ENCODE data around the gene MRPL36.

The MRPL36 gene

DNA sequence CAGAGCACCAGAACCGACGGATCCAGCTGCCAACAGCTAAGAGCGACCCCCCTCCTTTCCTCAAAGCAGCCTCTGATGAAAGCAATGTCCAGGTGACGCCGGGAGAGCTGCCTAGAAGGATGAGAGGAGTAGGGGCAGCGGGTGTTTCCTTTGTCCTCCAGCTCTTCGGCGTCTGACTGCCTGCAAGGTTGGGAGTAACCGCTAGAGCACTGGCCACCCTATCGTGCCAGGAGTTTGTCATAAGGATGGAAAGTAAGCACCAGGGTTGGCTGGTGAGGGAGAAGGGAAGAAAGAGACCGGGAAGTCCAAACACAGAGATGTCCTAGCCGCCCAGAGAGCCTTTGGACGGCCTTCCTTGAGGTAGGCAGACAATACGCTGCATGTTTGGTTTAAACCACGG, 10.8 kb downstream of the MRPL36 start:
- DNase-seq (ENCODE audit: extremely low spot score) = no peak
- ChIA-PET POLR2A (no interaction called here), CTCF (no interaction called here)
- TF ChIP-seq LEF1 (IDR thresholded peaks at IDR 0.05; ENCODE audit: borderline replicate concordance) (no peak), CTBP1 (IDR thresholded peaks at IDR 0.05; ENCODE audit: borderline replicate concordance) (no peak), FOXK2 (IDR thresholded peaks at IDR 0.05) (no peak), FOXA1 (IDR thresholded peaks at IDR 0.05) (no peak), ELF4 (IDR thresholded peaks at IDR 0.05) (no peak), BHLHE40 (IDR thresholded peaks at IDR 0.05; ENCODE audit: borderline replicate concordance) (no peak), TARDBP (IDR thresholded peaks at IDR 0.05) (no peak)

- ChIA-PET POLR2A (no interaction called here), CTCF (no interaction called here)
- DNase-seq (ENCODE audit: extremely low spot score) = no peak
- no peak for TF ChIP-seq ARNT (IDR thresholded peaks at IDR 0.05)
- TF ChIP-seq NFRKB (IDR thresholded peaks at IDR 0.05) = no peak
- no peak for TF ChIP-seq TARDBP (IDR thresholded peaks at IDR 0.05)
- no peak for TF ChIP-seq SUZ12 (IDR thresholded peaks at IDR 0.05)
These were observed 11.4 kb downstream of the MRPL36 start for GRCh38 chr5:1788200-1788599.

DNA sequence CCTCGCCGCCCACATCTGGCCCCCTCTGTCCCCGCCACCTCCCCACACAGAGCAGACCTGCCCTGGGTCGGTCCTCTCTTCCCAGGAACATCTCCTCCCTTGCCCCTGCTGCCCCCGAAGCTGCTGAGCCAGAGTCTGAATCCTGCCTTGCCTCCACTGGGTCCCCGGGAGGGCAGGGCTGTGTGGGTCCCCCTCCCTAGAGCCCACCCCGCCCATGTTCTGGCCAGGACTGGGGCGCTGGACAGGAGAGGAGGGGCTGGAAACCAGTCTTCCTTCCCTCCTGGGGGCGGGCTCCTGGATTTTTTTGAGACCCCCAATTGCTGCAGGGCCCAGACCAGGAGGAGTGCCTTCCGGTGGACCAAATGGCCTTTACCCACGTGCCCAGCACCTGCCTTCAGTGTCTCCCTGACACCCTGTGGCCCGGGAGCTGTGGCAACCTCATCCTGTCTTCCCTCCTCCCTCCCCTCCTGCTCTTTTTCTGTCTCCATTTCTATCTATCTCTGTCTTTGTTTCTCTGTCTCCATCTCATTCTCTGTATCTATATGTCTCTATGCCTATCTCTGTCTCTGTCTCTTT, 12.1 kb downstream of the MRPL36 start:
- CTCF ChIA-PET = no interaction called here

GRCh38 chr5:1786621-1787471, 12.8 kb downstream of the MRPL36 start:
- CTCF ChIA-PET = no interaction called here
- TF ChIP-seq LEF1 (IDR thresholded peaks at IDR 0.05; ENCODE audit: borderline replicate concordance) = no peak
- POLR2A ChIA-PET = no interaction called here

More for the DNA sequence above, 12.1 kb downstream of the MRPL36 start:
- TF ChIP-seq FOXK2 (IDR thresholded peaks at IDR 0.05) = no peak
- TF ChIP-seq L3MBTL2 (conservative IDR thresholded peaks at IDR 0.05) = no peak
- no peak for TF ChIP-seq ZNF384 (IDR thresholded peaks at IDR 0.05)
- TF ChIP-seq ARNT (IDR thresholded peaks at IDR 0.05) = no peak
- TF ChIP-seq PKNOX1 (IDR thresholded peaks at IDR 0.05) = no peak
- no peak for TF ChIP-seq NFRKB (IDR thresholded peaks at IDR 0.05)
- TF ChIP-seq BHLHE40 (IDR thresholded peaks at IDR 0.05; ENCODE audit: borderline replicate concordance) = no peak
- no peak for TF ChIP-seq SP1 (IDR thresholded peaks at IDR 0.05)
- no peak for TF ChIP-seq LEF1 (IDR thresholded peaks at IDR 0.05; ENCODE audit: borderline replicate concordance)
- POLR2A ChIA-PET = no interaction called here
- DNase-seq (ENCODE audit: extremely low spot score) = no peak

GRCh38 chr5:1785984-1786383, 13.7 kb downstream of the MRPL36 start:
- DNase-seq (ENCODE audit: extremely low spot score) = no peak
- TF ChIP-seq HDGF (IDR thresholded peaks at IDR 0.05; ENCODE audit: borderline replicate concordance) (no peak), ELF4 (IDR thresholded peaks at IDR 0.05) (no peak), SP1 (IDR thresholded peaks at IDR 0.05) (no peak), FOXA1 (IDR thresholded peaks at IDR 0.05) (no peak), NFRKB (IDR thresholded peaks at IDR 0.05) (no peak), TARDBP (IDR thresholded peaks at IDR 0.05) (no peak), ARNT (IDR thresholded peaks at IDR 0.05) (no peak), PKNOX1 (IDR thresholded peaks at IDR 0.05) (no peak)
- POLR2A ChIA-PET = no interaction called here
- CTCF ChIA-PET = no interaction called here

More at GRCh38 chr5:1786621-1787471, 12.8 kb downstream of the MRPL36 start:
- DNase-seq (ENCODE audit: extremely low spot score) = no peak

DNA sequence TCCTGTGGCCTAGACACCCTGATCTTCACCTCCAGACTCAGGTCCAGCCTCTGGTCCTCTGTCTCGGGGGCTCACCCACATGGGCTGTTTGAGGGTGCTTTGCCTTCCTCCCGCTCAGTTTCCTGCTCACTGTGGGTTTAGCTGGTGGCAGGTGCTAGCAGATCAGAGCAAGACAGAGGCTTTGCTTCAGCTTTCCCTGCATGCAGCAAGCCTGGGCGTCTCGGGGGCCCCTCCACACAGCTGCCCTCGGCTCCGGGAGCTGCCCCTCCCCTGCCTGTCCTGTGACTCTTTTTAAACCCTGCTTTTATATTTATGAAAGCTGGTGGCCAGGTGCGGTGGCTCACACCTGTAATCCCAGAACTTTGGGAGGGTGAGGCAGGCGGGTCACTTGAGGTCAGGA, 14.6 kb downstream of the MRPL36 start:
- CTCF ChIA-PET = no interaction called here
- POLR2A ChIA-PET = no interaction called here
- DNase-seq (ENCODE audit: extremely low spot score) = no peak
- TF ChIP-seq NFRKB (IDR thresholded peaks at IDR 0.05) (no peak), FOXM1 (IDR thresholded peaks at IDR 0.05; ENCODE audit: borderline replicate concordance) (no peak), SP1 (IDR thresholded peaks at IDR 0.05) (no peak), LEF1 (IDR thresholded peaks at IDR 0.05; ENCODE audit: borderline replicate concordance) (no peak), SUZ12 (IDR thresholded peaks at IDR 0.05) (no peak), FOXA1 (IDR thresholded peaks at IDR 0.05) (no peak)

- no peak for DNase-seq (ENCODE audit: extremely low spot score)
- ChIA-PET POLR2A (no interaction called here), CTCF (no interaction called here)
- TF ChIP-seq HDGF (IDR thresholded peaks at IDR 0.05; ENCODE audit: borderline replicate concordance) (no peak), NFRKB (IDR thresholded peaks at IDR 0.05) (no peak), CTBP1 (IDR thresholded peaks at IDR 0.05; ENCODE audit: borderline replicate concordance) (no peak), FOXA1 (IDR thresholded peaks at IDR 0.05) (no peak), PKNOX1 (IDR thresholded peaks at IDR 0.05) (no peak), LEF1 (IDR thresholded peaks at IDR 0.05; ENCODE audit: borderline replicate concordance) (no peak), BHLHE40 (IDR thresholded peaks at IDR 0.05; ENCODE audit: borderline replicate concordance) (no peak), ZNF384 (IDR thresholded peaks at IDR 0.05) (no peak), FOXK2 (IDR thresholded peaks at IDR 0.05) (no peak)
These were observed 15.2 kb downstream of the MRPL36 start for GRCh38 chr5:1784197-1785050.

All from HEK293T (cell line).